HEK293T (cell line): Measurements from ENCODE around the gene CHODL.

ENCODE experiments used
- CTCF ChIA-PET: fragments of 350-600 bp; formaldehyde crosslinking; extraction: SDS; loops from one replicate; lab custom pipeline; 2021; ENCODE audit warnings: antibody characterized with exemption, inconsistent platforms; lab: Yijun Ruan, JAX
- POLR2A ChIA-PET: fragments of 350-600 bp; formaldehyde crosslinking; extraction: SDS; loops from one replicate; lab custom pipeline; 2020; ENCODE audit warnings: antibody characterized with exemption, inconsistent platforms; lab: Yijun Ruan, JAX
- DNase-seq: peaks from one replicate; pipeline ENCODE4 v3.0.0; 2012; ENCODE audit warnings: mixed read lengths; ENCODE audit errors: extremely low spot score
- ARNT ChIP-seq: fragments of 450-650 bp; IDR thresholded peaks from 2 replicates; pipeline ENCODE4 v1.6.1; 2017; ENCODE audit warnings: mild to moderate bottlenecking
- BHLHE40 ChIP-seq: fragments of 450-650 bp; IDR thresholded peaks from 2 replicates; pipeline ENCODE4 v1.6.1; 2016; ENCODE audit warnings: mild to moderate bottlenecking, moderate library complexity, borderline replicate concordance
- CTBP1 ChIP-seq: fragments of 450-650 bp; IDR thresholded peaks from 2 replicates; pipeline ENCODE4 v1.6.1; 2016; ENCODE audit warnings: borderline replicate concordance
- ELF4 ChIP-seq: fragments of 450-650 bp; IDR thresholded peaks from 2 replicates; pipeline ENCODE4 v1.6.1; 2017; ENCODE audit warnings: antibody characterized with exemption
- FOXA1 ChIP-seq: fragments of 450-650 bp; IDR thresholded peaks from 2 replicates; pipeline ENCODE4 v1.6.1; 2016; ENCODE audit warnings: mild to moderate bottlenecking
- FOXK2 ChIP-seq: fragments of 450-650 bp; IDR thresholded peaks from 2 replicates; pipeline ENCODE4 v1.6.1; 2016; ENCODE audit warnings: mild to moderate bottlenecking
- FOXM1 ChIP-seq: fragments of 450-650 bp; IDR thresholded peaks from 2 replicates; pipeline ENCODE4 v1.6.1; 2017; ENCODE audit warnings: mild to moderate bottlenecking, borderline replicate concordance
- HDGF ChIP-seq: fragments of 450-650 bp; IDR thresholded peaks from 2 replicates; pipeline ENCODE4 v1.6.1; 2017; ENCODE audit warnings: antibody characterized with exemption, borderline replicate concordance
- L3MBTL2 ChIP-seq: fragments of 450-650 bp; conservative IDR thresholded peaks from 2 replicates; pipeline ENCODE4 v1.6.1; 2016; ENCODE audit warnings: mild to moderate bottlenecking
- LEF1 ChIP-seq: fragments of 450-650 bp; IDR thresholded peaks from 2 replicates; pipeline ENCODE4 v1.6.1; 2017; ENCODE audit warnings: mild to moderate bottlenecking, borderline replicate concordance
- NFRKB ChIP-seq: fragments of 450-650 bp; IDR thresholded peaks from 2 replicates; pipeline ENCODE4 v1.6.1; 2016; ENCODE audit warnings: mild to moderate bottlenecking, moderate library complexity
- SP1 ChIP-seq: fragments of 450-650 bp; IDR thresholded peaks from 2 replicates; pipeline ENCODE4 v1.6.1; 2017
- SUZ12 ChIP-seq: fragments of 450-650 bp; IDR thresholded peaks from 2 replicates; pipeline ENCODE4 v1.6.1; 2016; ENCODE audit warnings: mild to moderate bottlenecking
- TARDBP ChIP-seq: fragments of 450-650 bp; IDR thresholded peaks from 2 replicates; pipeline ENCODE4 v1.6.1; 2016
- ZNF384 ChIP-seq: fragments of 450-650 bp; IDR thresholded peaks from 2 replicates; pipeline ENCODE4 v1.6.1; 2016
- TF ChIP-seq, protein P1 (sequence below): fragments of 450-650 bp; IDR thresholded peaks from 2 replicates; pipeline ENCODE4 v1.6.1; 2016

CHODL gene

DNA sequence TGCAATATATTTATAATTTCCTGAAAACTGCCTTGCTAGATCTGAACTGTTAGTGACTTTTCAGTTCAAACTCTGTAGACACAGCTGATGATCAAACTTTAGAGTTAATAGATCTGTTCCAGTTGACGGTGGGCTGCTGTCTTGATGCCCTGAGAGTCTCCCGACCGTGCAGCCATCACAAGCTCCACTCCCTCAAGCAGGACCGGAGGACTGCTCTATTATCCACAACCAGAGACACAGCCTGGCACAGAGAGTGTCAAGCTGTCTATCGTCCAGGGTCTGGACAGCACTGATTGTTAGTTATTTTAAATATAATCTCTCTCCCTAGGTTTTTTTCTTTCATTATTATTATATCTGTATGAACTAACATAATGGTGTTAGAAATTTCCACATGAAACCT is 8.0 kb downstream of the CHODL start:
- POLR2A ChIA-PET: no interaction called here
- CTCF ChIA-PET: no interaction called here
- TF ChIP-seq SUZ12 (no peak), CTBP1 (no peak), L3MBTL2 (no peak), TARDBP (no peak), FOXK2 (no peak)
- TF ChIP-seq, protein P1, sequence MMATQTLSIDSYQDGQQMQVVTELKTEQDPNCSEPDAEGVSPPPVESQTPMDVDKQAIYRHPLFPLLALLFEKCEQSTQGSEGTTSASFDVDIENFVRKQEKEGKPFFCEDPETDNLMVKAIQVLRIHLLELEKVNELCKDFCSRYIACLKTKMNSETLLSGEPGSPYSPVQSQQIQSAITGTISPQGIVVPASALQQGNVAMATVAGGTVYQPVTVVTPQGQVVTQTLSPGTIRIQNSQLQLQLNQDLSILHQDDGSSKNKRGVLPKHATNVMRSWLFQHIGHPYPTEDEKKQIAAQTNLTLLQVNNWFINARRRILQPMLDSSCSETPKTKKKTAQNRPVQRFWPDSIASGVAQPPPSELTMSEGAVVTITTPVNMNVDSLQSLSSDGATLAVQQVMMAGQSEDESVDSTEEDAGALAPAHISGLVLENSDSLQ: no peak
- DNase-seq: no peak

DNA sequence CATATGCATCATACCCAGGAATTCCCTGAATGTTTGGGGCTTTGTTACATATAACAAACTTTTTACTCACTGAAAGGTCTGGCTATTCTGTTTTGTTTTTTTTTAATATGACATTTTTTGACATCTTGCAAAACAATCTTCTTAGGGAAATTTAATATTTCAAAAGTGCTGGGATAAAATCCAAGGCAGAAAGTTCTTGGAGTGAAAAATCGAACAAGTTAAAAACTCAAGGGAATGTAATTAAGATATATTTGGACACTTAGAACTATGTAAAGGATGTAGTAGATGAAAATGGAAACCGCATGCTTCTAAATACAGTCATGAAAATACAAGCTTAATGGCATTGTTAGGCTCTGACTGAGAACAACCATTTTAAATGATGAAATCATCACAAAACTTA is 8.6 kb downstream of the CHODL start:
- ChIA-PET CTCF (no interaction called here), POLR2A (no interaction called here)
- DNase-seq: no peak
- no peak for TF ChIP-seq BHLHE40
- TF ChIP-seq HDGF: no peak
- TF ChIP-seq LEF1: no peak
- TF ChIP-seq ELF4: no peak
- TF ChIP-seq ARNT: no peak
- TF ChIP-seq FOXA1: no peak
- TF ChIP-seq FOXM1: no peak
- no peak for TF ChIP-seq ZNF384
- TF ChIP-seq NFRKB: no peak
- TF ChIP-seq, protein P1: no peak
- TF ChIP-seq FOXK2: no peak
- no peak for TF ChIP-seq SUZ12
- TF ChIP-seq TARDBP: no peak
- TF ChIP-seq L3MBTL2: no peak
- no peak for TF ChIP-seq CTBP1

DNA sequence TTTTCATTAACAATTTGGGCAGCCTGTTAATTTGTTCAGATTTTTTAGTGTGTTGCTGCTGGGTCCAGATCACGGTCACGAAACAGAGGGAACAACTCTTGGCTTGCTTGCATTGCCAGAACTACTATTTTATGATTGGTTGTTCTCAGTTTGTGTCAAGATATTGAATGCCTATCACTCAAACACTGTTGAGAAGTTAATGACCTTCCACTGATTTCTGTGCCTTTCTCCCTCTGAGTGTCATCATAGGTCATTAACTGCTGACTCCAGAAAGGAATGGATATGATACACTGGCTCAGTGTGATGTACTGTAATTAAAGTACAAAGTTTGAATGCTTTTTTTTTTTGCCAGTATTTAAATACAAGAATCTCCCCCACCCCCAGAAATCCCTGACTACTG is 9.2 kb downstream of the CHODL start:
- CTCF ChIA-PET: no interaction called here
- TF ChIP-seq FOXM1: no peak
- TF ChIP-seq, protein P1: no peak
- no peak for TF ChIP-seq FOXA1
- no peak for TF ChIP-seq NFRKB
- POLR2A ChIA-PET: no interaction called here
- no peak for DNase-seq

DNA sequence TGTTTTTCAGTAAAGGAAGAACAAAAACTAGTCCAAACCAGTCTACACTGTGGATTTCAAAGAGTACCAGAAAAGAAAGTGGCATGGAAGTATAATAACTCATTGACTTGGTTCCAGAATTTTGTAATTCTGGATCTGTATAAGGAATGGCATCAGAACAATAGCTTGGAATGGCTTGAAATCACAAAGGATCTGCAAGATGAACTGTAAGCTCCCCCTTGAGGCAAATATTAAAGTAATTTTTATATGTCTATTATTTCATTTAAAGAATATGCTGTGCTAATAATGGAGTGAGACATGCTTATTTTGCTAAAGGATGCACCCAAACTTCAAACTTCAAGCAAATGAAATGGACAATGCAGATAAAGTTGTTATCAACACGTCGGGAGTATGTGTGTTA is 21.3 kb downstream of the CHODL start:
- DNase-seq: no peak
- ChIA-PET CTCF (no interaction called here), POLR2A (no interaction called here)
- TF ChIP-seq ARNT (no peak), FOXA1 (no peak), ELF4 (no peak), BHLHE40 (no peak), HDGF (no peak), NFRKB (no peak), SP1 (no peak), TARDBP (no peak), SUZ12 (no peak), FOXK2 (no peak), CTBP1 (no peak), ZNF384 (no peak), LEF1 (no peak)
- TF ChIP-seq, protein P1: no peak

DNA sequence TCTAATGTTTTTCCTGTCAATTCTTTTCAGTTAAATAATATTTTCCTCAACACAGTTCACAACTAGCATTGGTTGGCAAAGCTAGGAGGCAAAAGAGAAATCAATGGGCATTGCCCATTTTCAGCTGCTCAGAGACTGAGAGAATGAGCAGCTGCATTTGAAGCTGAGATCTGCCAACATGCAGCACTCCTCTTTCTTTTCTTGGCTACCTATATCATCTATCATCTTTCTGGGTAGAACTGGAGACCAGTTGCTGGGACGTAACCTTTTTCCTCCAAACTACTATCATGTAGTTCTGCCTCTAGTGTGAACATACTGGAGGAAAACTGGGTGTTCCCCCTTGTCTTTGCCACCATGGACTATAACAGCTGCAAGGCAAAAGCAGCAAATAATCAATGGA is 22.9 kb downstream of the CHODL start:
- ChIA-PET CTCF (no interaction called here), POLR2A (no interaction called here)
- DNase-seq: no peak
- TF ChIP-seq FOXK2 (no peak), ELF4 (no peak), FOXA1 (no peak), TARDBP (no peak), L3MBTL2 (no peak), SUZ12 (no peak), HDGF (no peak), ARNT (no peak), CTBP1 (no peak), FOXM1 (no peak), BHLHE40 (no peak), NFRKB (no peak)
- TF ChIP-seq, protein P1: no peak

DNA sequence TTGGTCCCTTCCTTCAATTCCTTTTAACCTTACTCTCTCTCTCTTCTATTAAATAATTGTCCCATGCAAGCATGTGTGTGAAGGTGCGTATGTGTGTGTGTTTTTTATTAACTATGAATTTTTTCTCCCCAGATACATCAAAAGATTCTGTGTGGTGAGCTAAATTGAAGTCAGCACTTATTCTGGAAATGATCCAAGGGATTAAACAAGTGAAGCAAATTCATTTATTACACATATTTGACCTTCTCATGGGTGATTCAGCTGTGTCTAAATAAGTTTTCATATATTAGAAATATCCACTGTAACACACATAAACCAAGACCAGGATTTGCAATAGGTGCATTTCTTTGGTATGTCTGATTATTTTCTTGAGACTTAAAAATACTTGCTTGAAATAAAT is 24.3 kb downstream of the CHODL start:
- TF ChIP-seq BHLHE40: no peak
- no peak for TF ChIP-seq SP1
- TF ChIP-seq LEF1: no peak
- TF ChIP-seq FOXM1: no peak
- TF ChIP-seq L3MBTL2: no peak
- TF ChIP-seq ARNT: no peak
- no peak for TF ChIP-seq CTBP1
- CTCF ChIA-PET: no interaction called here
- no peak for DNase-seq
- POLR2A ChIA-PET: no interaction called here
